M059J (cell line): Measurements from ENCODE around the gene MAPK8IP1. TPM values are rescaled to one million over a fixed set of nuclear protein-coding genes. Genes with fewer than 3 reads are reported as not detected.

ENCODE experiments used
- DNase-seq: peaks from one replicate; pipeline ENCODE4 v3.0.0-alpha.2; 2012; ENCODE audit warnings: low read depth
- total RNA-seq: library from RNA; depleted of rRNA; stranded (reverse); fragments of >200 nt; shearing (Covaris generic); gene quantifications from 2 replicates; pipeline ENCODE4 v1.2.3, GENCODE V29; 2014; rRNA removed

The MAPK8IP1 gene
- total RNA-seq, 1 experiment from 2014 or later: 6.6 TPM

DNA sequence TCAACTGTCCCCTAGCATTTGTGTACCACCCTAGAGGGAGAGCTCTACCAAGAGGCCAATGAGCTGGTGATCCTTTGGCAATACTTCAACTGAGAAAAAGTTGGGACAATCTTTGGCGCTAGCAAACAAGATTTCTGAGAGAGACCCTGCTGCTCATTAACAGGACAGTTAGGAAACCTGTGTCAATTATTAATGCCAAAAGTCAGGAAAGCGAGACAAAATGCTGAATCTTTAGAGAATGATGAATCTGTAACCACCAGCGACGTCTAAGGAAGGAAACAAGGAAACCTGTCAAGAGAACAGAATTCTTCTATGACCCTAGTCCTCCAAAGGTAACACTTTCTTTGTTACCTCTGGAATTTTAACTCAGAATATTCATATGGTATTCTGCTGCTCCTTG, 56.9 kb downstream of the MAPK8IP1 start:
- DNase-seq: no peak

DNA sequence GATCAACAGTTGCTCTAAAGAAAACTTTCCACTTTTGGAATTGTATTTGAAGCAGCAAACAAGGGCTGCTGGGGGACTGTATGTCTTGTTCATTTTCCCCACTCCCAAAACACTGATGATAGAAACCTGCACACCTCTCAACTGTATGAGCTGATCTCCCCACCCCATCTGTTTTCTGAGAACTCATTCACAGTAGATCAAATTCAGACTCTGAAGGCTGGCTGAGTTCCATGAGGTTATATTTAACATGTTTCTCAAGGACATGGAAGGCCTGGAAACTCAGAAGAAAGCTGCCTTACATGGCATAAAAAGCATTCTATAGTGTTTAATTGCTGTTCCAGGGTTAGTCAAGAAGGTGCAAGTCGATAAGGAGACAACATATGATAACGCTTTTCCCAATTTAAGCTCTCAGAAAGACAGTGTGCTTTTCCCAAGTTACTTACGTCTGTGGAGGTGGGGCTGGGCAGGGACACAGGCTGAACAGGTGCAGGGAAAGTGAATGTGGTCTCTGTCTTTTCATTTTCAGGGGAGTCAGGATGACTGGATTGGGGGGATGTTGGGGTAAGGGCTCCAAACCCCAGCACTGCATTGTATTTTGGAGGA, 60.0 kb downstream of the MAPK8IP1 start:
- no peak for DNase-seq

- no peak for DNase-seq
Observed at GRCh38 chr11:45947885-45948284, 62.4 kb downstream of the MAPK8IP1 start.

- DNase-seq: no peak
Observed at GRCh38 chr11:45948356-45948755, 62.9 kb downstream of the MAPK8IP1 start.

GRCh38 chr11:45949992-45950407, 64.5 kb downstream of the MAPK8IP1 start:
- no peak for DNase-seq

Other genes with a start within 250 kb of the MAPK8IP1 start
- 0.02 and 0.17 TPM in 2 replicates for gene CHST1, start 220.0 kb upstream of the MAPK8IP1 start, total RNA-seq
- gene SLC35C1, start 80.5 kb upstream of the MAPK8IP1 start, total RNA-seq: 10.2 and 11.0 TPM in 2 replicates
- 3.1 and 6.1 TPM in 2 replicates for gene CRY2, start 38.2 kb upstream of the MAPK8IP1 start, total RNA-seq
- 0.96 TPM in 1 of 2 replicates, not detected in the other for gene FREY1, start 21.6 kb downstream of the MAPK8IP1 start, total RNA-seq
- 27.5 and 38.1 TPM in 2 replicates for gene PEX16, start 32.2 kb downstream of the MAPK8IP1 start, total RNA-seq
- 0.22 TPM in 1 of 2 replicates, not detected in the other for gene LARGE2, start 37.0 kb downstream of the MAPK8IP1 start, total RNA-seq
- gene PHF21A, start 235.8 kb downstream of the MAPK8IP1 start, total RNA-seq: 10.6 and 19.7 TPM in 2 replicates